ENCODE measurements around the gene CDC42BPG.

GRCh38 chr11:64787526-64788320 is 56.7 kb downstream of the CDC42BPG start:
- TF ChIP-seq GABPA (IDR thresholded peaks at IDR 0.05; ENCODE audit: borderline replicate concordance, insufficient read depth, low read length) (peak; percentile 60; the same call in 1 of the 2 replicates), CTCF (IDR thresholded peaks at IDR 0.05; ENCODE audit: control extremely low read depth in 1 of 3, insufficient read depth in 1 of 3, low read depth in 1 of 3, low read length in 3 of 3) (peak; percentile 87 to 91 (median 90)), POLR2A (IDR thresholded peaks at IDR 0.05; ENCODE audit: control extremely low read depth in 1 of 2, low read depth in 2 of 2, low read length in 2 of 2) (no peak), ZNF274 (IDR thresholded peaks at IDR 0.05; ENCODE audit: borderline replicate concordance, extremely low read depth, low read length) (no peak), TAF1 (IDR thresholded peaks at IDR 0.05; ENCODE audit: low read depth, low read length) (0 out of 2 replicates have a peak, but pooled peaks have one; percentile 30), NRF1 (IDR thresholded peaks at IDR 0.05; ENCODE audit: low read depth, low read length) (no peak)
